Omental fat pad (tissue), 4 donors: Measurements from ENCODE around the gene CCDC192. TPM values are rescaled to one million over a fixed set of nuclear protein-coding genes. Genes with fewer than 3 reads are reported as not detected.

Experiments
- ATAC-seq: fragments of 150-250 bp; one replicate; pipeline ENCODE4 v1.9.1; 2016; ENCODE audit warnings: mild to moderate bottlenecking, moderate library complexity; ENCODE audit not compliant: low FRiP score
- DNase-seq: peaks from one replicate; pipeline ENCODE4 v3.0.0-alpha.2; 2019; ENCODE audit warnings: low spot score
- total RNA-seq, 4 donors: library from RNA; depleted of rRNA; stranded (reverse); fragments of >200 nt; gene quantifications; one replicate each; pipeline ENCODE4 v1.1.0, GENCODE V29; 2016
- TF ChIP-seq, protein P1 (sequence below), 3 donors: fragments of 450-650 bp; IDR thresholded peaks; one replicate each; pipeline ENCODE4 v1.5.1; 2016 to 2017; ENCODE audit warnings: antibody characterized with exemption in 3 of 3, mild to moderate bottlenecking in 3 of 3, moderate library complexity in 2 of 3

The CCDC192 gene, protein sequence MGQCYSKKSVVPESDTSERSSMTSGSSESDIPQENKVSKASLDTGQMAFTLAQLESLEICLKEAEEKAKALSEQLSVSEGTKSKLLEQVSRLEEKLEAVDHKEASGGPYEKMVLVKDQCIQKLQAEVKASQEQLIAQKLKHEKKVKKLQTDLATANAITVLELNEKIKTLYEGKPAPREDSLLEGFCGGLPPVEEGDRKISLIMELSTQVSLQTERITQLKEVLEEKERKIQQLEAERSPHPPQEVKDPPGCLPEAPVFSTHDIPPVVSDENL
- total RNA-seq: under 1 TPM in 1 of 4 donors, not detected in 3; 0.56 TPM

DNA sequence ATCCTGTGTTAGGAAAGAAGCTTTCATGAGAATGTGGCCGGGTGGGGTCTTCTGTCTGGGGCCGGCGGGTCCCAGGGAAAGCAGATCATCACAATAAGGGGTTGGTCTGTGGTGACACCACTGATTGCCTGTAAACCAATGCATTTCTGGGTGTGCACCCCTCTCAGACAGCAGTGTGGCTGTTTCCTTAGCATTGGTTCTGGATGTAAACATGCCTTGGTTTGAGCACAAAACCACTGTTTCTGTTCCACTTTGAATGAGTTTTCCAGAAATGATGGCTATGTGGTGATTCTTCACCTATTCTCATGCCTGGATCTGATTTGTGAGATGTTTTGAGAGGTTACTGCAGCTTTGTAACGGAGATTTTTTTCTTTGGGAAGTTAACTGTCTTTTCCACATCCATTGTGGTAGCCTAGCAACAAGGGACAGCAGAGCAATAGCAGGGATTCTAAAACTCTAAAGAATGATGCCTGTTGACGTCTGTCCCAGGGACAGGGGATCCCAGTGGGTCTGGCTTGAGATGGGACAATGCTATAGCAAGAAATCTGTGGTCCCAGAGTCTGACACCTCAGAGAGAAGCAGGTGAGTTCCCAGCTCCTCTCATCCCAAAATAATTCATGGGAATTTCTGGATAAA is at the start of gene CCDC192:
TSS of gene CCDC192 (plus strand) at position 466 of the 636 bp plus-strand sequence. CDS start at position 521, 55 bp downstream.
- ATAC-seq: no peak
- DNase-seq: no peak
- TF ChIP-seq, protein P1, sequence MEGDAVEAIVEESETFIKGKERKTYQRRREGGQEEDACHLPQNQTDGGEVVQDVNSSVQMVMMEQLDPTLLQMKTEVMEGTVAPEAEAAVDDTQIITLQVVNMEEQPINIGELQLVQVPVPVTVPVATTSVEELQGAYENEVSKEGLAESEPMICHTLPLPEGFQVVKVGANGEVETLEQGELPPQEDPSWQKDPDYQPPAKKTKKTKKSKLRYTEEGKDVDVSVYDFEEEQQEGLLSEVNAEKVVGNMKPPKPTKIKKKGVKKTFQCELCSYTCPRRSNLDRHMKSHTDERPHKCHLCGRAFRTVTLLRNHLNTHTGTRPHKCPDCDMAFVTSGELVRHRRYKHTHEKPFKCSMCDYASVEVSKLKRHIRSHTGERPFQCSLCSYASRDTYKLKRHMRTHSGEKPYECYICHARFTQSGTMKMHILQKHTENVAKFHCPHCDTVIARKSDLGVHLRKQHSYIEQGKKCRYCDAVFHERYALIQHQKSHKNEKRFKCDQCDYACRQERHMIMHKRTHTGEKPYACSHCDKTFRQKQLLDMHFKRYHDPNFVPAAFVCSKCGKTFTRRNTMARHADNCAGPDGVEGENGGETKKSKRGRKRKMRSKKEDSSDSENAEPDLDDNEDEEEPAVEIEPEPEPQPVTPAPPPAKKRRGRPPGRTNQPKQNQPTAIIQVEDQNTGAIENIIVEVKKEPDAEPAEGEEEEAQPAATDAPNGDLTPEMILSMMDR (IDR thresholded peaks at IDR 0.05): no peak

DNA sequence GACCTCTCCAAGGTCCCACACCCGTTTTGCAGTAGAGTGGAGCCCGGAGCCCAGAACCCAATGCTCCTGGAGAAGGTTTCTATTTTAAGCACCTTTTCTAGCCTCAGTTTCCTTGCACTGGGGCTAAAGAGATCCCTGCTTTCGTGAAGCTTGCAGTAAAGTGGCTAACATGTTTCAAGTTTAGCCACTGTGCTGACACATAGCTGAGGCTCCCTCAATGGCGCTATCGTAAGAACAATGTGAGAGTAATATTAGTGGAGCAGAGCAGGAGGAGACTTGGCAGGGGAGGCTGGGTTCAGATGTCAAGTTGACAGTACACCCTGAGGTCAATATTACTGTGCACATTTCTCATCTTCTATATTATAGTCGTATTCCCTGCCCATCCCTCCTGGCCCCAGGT is 46.4 kb upstream of the CCDC192 start:
- no peak for DNase-seq
- TF ChIP-seq, protein P1 (IDR thresholded peaks at IDR 0.05): no peak
- ATAC-seq: no peak

DNA sequence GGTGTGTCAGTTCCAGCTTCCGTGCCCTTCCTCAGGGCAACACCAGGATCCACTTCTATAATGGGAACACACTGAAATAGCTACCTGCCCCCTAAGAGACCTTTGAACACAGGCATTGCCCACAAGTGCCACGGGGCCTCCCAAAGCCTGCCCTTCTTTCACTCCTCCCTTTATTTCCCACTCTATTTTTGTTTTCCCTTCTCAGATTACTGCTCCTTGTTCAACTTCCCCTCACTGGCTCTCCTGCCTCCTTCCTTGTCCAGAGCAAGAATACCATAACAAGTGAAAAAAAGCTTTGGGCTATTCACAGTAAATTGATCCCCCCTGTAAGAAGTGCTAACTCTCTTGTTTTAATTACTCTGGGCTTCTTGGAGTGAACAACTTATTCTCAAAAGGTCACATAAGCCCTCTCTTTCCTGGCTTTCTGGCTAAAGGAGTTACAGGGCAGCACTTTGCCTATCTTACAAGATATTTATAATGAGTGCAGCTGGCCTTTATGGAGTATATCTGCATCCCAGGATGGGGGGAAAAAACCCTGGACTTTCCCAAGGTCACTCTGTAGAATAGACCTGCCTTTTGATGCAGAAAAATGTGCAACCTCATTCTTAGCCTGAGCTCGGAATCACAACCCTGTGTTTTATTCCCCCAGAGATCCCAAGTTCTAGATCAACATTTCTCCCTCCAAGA is 43.0 kb upstream of the CCDC192 start:
- no peak for DNase-seq
- TF ChIP-seq, protein P1 (IDR thresholded peaks at IDR 0.05): no peak
- no peak for ATAC-seq

DNA sequence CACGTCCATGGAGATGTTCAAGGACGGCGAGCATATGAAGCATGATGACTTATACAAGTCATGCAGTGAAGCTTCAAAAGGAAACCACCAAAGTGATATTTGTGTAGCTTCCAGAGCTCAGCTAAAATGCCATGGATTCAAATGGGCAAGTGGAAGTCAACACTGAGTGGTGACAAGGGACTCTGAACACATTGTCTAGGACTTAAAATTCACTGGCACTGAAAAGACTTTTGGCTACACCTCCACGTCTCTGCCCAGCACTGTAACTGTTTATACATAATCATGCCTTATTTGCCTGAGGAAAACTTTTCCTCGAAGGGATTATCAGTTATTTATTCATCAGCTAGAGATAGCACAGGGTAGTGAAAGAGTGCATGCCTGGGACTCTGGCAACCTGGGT is 39.1 kb upstream of the CCDC192 start:
- DNase-seq (no peak), ATAC-seq (no peak)
- TF ChIP-seq, protein P1 (IDR thresholded peaks at IDR 0.05): no peak

DNA sequence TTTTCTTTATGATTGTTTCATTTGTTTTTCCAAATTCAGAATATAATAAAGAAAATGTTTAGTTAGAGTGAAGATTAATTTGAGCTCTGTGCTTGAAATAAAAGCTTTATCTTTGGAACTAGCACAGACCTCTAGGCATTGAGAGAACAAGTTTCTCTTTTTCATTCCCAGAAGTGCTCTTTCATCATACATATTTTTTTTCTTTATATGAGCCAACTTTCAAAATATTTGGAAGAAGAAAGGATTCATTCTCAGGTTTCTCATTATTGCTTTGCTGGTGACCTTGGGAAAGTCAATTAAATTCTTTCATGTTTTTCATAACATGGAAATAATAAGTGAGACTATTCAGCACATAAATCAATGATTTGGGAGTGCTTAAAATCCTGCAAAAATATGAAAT is 37.5 kb upstream of the CCDC192 start:
- TF ChIP-seq, protein P1 (IDR thresholded peaks at IDR 0.05): no peak
- DNase-seq (no peak), ATAC-seq (peak; percentile 59)

DNA sequence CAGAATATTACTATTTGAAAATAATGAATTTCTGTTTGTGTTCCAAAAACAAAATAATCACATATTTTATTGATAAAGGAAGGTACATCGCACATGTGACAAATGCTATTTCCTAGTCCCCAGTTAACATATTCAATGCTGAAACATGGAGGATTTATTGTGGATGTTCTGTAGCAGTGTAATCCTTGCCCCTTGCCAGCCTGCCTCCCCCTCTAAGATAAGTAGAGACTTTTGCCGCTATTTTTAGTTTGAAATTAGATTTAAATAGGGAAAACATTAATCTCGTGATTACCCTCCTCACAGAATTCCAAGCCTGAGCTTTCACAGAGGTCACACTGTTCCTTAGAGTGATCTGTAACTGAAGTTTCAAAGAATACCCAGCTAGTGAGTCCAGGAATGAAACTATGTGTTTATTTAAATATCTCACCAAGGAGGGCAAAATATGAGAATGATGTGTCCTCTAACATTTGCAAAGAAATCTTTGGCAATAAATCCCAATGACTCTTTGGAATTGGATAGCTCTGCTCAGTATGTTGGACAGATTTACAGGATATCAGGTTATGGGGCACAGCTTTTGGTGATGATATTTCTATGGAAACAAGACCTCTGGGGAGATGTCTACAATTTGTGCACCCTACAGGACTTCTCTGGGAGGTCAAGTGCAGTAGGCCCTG is 37.0 kb upstream of the CCDC192 start:
- ATAC-seq: peak; percentile 73
- TF ChIP-seq, protein P1 (IDR thresholded peaks at IDR 0.05): no peak

More for the DNA sequence above, 37.0 kb upstream of the CCDC192 start:
- no peak for DNase-seq
